Spleen (tissue), 11 donors: ENCODE measurements around the gene HPCAL4. TPM values are rescaled to one million over a fixed set of nuclear protein-coding genes. Genes with fewer than 3 reads are reported as not detected.

Source experiments
- DNase-seq: peaks from one replicate; pipeline ENCODE4 v3.0.0-alpha.2; 2020
- H3K27ac ChIP-seq, 8 donors: fragments of 200-600 bp; sonication (generic) in 7 of 8; 1 replicate in 4 of 8; 2 replicates in 4 of 8; pipeline versions ENCODE4 v1.5.0 to v1.8.0; 2016 to 2021; ENCODE audit warnings: inconsistent platforms in 4 of 8, mild to moderate bottlenecking in 4 of 8, moderate library complexity in 1 of 8
- H3K27me3 ChIP-seq, 7 donors: fragments of 200-600 bp; sonication (generic) in 6 of 7; replicated peaks in 1 of 7; 1 replicate in 4 of 7; 2 replicates in 3 of 7; pipeline versions ENCODE4 v1.5.0 to v1.8.0; 2016 to 2021; ENCODE audit warnings: inconsistent platforms in 3 of 7, mild to moderate bottlenecking in 1 of 7
- H3K36me3 ChIP-seq, 6 donors: fragments of 200-600 bp; sonication (generic) in 5 of 6; 1 replicate in 4 of 6; 2 replicates in 2 of 6; pipeline versions ENCODE4 v1.5.0 to v1.8.0; 2016 to 2021; ENCODE audit warnings: inconsistent platforms in 2 of 6
- H3K4me1 ChIP-seq, 6 donors: fragments of 200-600 bp; sonication (generic) in 5 of 6; 1 replicate in 3 of 6; 2 replicates in 3 of 6; pipeline versions ENCODE4 v1.5.0 to v1.8.0; 2016 to 2021; ENCODE audit warnings: inconsistent platforms in 3 of 6
- H3K4me3 ChIP-seq, 8 donors: fragments of 200-600 bp; sonication (generic) in 7 of 8; 1 replicate in 4 of 8; 2 replicates in 4 of 8; pipeline versions ENCODE4 v1.5.0 to v1.8.0; 2016 to 2021; ENCODE audit warnings: inconsistent platforms in 4 of 8, mild to moderate bottlenecking in 4 of 8, moderate library complexity in 2 of 8
- H3K9me3 ChIP-seq, 8 donors: fragments of 200-600 bp; sonication (generic) in 7 of 8; 1 replicate in 4 of 8; 2 replicates in 4 of 8; pipeline versions ENCODE4 v1.5.0 to v1.8.0; 2016 to 2021; ENCODE audit warnings: inconsistent platforms in 4 of 8
- POLR2A ChIP-seq, 3 donors: fragments of 450-650 bp; IDR thresholded peaks; one replicate each; pipeline ENCODE4 v1.5.1; 2017; ENCODE audit warnings: antibody characterized with exemption in 3 of 3, mild to moderate bottlenecking in 1 of 3
- POLR2AphosphoS5 ChIP-seq, 3 donors: sonication (generic); formaldehyde crosslinking; IDR thresholded peaks; one replicate each; pipeline ENCODE4 v1.5.1; 2017; ENCODE audit warnings: antibody characterized with exemption in 3 of 3
- WGBS, 5 donors: extraction: QIAGEN DNeasy Blood & Tissue Kit in 3 of 5; methylation state at CpG; one replicate each; pipeline versions ENCODE4 v1.1.5 to v1.1.7; 2013 to 2018; 5-methylcytosine and 5-hydroxymethylcytosine counted together
- intact Hi-C: fragments of 100-400 bp; cut with DNase I; formaldehyde crosslinking; loops from one replicate; pipeline ENCODE4 v1.15.0; 2023; ENCODE audit warnings: low total_unique reads
- polyA plus RNA-seq, 3 donors: library from polyadenylated mRNA; stranded (reverse); fragments of 200-250 nt; gene quantifications; one replicate each; pipeline ENCODE4 v1.2.1, GENCODE V29; 2013
- total RNA-seq, 7 donors: library from RNA; depleted of rRNA in 3 of 7; stranded (reverse); fragments of >200 nt in 3 of 7; fragmentation: NEBNext Ultra II Directional in 4 of 7; extraction: Animal tissue kit (Norgen Biotek cat#: 25700) in 4 of 7; gene quantifications; one replicate each; pipeline versions ENCODE4 v1.1.0 to v1.2.1, GENCODE V29; 2016 to 2021
- TF ChIP-seq, protein P1 (sequence below), 11 experiments: fragments of 200-600 bp in 7 of 11; fragments of 450-650 bp in 4 of 11; sonication (generic) in 4 of 11; IDR thresholded peaks in 8 of 11; conservative IDR thresholded peaks in 3 of 11; 1 replicate in 7 of 11; 2 replicates in 4 of 11; pipeline versions ENCODE4 v1.4.0 to v1.8.0; 2016 to 2021; ENCODE audit warnings: antibody characterized with exemption in 11 of 11, inconsistent platforms in 4 of 11, mild to moderate bottlenecking in 1 of 11
- donor health status: healthy with polysubstance abuse.
- donor health status: DM: no; HTN: no; CAD: no; lungs with moderate emphysema.
- donor health status: DM: no; HTN: no; CAD: no.
- donor health status: Bipolar disorder and iron deficiency.
- donor health status: healthy.
- donor health status: DM: no; HTN: no; CAD: no.
- donor health status: DM: yes; HTN: yes; CAD: no.

The HPCAL4 gene
- total and polyA plus RNA-seq, 10 donors = 0.10 to 0.70 (median 0.39) TPM

DNA sequence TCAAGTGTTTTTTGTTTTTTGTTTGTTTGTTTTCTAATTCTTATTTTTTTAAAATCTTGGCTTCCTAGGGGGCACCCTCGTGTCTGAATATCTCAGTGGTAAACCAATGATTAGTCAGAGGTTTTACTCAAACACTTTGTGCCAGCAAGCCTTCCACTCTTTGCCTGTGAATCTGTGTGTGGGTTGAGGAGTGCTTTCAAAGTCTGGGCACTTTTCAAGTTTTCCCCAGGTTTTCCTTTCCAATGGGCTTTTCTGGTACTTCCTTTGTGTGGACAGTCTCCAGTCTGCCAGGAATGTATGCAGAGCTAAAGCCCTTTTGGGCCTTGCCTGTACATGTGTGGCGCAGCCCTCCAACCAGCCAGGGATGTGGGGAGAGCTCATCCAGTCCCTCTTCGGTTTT, 37.8 kb upstream of the HPCAL4 start:
- intact Hi-C loops = no loop called here
- H3K9me3 ChIP-seq = no peaks in the 10 kb centered on the region
- no peak overlapping the region for H3K27ac ChIP-seq
- DNase-seq = no peak
- no peaks in the 10 kb centered on the region for H3K4me1 ChIP-seq
- H3K36me3 ChIP-seq = no peaks in the 10 kb centered on the region
- 59 to 74% (median 71%) methylated on average over 3 of the region's 3 CpGs for WGBS, 5 donors
- no peak overlapping the region for H3K4me3 ChIP-seq
- H3K27me3 ChIP-seq = peaks cover 0 to 88% (median 49%) of the 10 kb centered on the region in 7 donors
- TF ChIP-seq, protein P1, sequence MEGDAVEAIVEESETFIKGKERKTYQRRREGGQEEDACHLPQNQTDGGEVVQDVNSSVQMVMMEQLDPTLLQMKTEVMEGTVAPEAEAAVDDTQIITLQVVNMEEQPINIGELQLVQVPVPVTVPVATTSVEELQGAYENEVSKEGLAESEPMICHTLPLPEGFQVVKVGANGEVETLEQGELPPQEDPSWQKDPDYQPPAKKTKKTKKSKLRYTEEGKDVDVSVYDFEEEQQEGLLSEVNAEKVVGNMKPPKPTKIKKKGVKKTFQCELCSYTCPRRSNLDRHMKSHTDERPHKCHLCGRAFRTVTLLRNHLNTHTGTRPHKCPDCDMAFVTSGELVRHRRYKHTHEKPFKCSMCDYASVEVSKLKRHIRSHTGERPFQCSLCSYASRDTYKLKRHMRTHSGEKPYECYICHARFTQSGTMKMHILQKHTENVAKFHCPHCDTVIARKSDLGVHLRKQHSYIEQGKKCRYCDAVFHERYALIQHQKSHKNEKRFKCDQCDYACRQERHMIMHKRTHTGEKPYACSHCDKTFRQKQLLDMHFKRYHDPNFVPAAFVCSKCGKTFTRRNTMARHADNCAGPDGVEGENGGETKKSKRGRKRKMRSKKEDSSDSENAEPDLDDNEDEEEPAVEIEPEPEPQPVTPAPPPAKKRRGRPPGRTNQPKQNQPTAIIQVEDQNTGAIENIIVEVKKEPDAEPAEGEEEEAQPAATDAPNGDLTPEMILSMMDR (IDR thresholded peaks at IDR 0.05 in 8 of 11, conservative IDR thresholded peaks at IDR 0.05 in 3 of 11) = no peak
- TF ChIP-seq POLR2AphosphoS5 (IDR thresholded peaks at IDR 0.05) = no peak
- TF ChIP-seq POLR2A (IDR thresholded peaks at IDR 0.05) = no peak

DNA sequence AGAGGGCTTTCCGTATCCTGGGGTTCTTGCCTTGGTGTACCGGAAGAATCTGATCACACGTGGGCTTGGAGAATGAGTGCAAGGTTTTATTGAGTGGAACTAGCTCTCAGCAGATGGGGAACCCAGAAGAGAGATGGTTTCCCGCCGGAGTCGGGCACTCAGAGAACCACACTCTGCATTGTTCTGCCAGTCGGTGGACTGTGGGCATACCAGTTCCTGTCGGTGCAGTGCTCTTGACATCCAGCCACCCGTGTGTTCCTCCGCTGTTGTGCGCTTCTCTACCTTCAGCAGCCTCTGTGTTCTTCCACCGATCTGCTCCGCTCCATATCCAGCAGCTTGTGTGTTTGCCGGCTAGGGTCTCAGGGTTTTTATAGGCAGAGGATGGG, 36.7 kb upstream of the HPCAL4 start:
- Histone ChIP-seq H3K9me3 (no peaks in the 10 kb centered on the region), H3K27me3 (peaks cover 0 to 77% (median 40%) of the 10 kb centered on the region in 7 donors), H3K4me3 (no peak overlapping the region), H3K4me1 (no peaks in the 10 kb centered on the region), H3K27ac (no peak overlapping the region), H3K36me3 (no peaks in the 10 kb centered on the region)
- WGBS, 5 donors = 59 to 70% (median 62%) methylated on average over 12 to 14 of the region's 14 CpGs
- no peak for DNase-seq
- TF ChIP-seq POLR2AphosphoS5 (IDR thresholded peaks at IDR 0.05) = no peak
- TF ChIP-seq, protein P1 (IDR thresholded peaks at IDR 0.05 in 8 of 11, conservative IDR thresholded peaks at IDR 0.05 in 3 of 11) = no peak
- TF ChIP-seq POLR2A (IDR thresholded peaks at IDR 0.05) = no peak
- intact Hi-C loops = no loop called here

DNA sequence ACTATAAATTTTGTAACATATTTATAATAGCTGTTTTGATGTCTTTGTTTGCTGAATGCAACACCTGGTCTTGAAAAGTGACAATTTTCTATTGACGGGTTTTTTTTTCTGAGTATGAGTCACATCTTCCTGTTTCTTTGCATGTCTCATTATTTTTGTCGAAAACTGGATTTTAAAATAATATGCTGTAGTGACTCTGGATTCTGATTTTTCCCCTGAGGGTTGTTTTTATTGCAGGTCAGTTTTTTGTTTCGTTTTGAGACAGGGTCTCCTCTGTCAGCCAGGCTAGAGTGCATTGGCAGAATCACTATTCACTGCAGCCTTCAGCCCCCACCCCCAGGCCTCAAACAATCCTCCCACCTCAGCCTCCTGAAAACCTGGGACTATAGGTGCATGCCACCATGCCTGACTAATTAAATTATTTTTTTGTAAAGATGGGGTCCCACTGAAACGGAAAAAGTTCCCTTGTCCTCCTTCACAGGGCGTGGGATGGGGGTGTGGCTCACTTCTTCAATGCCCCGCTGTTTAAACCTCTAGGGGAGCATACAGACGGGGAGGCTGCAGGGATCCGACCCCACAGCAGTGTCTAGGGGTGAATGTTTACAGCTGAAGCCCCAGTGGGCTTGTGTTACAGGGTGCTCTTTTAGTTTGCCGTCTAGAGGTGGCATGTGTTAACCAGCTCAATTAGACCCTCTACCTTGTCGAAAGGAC, 36.1 kb upstream of the HPCAL4 start:
- H3K4me1 ChIP-seq = no peaks in the 10 kb centered on the region
- H3K27me3 ChIP-seq = peaks cover 0 to 71% (median 36%) of the 10 kb centered on the region in 7 donors
- H3K27ac ChIP-seq = no peak overlapping the region
- no peak for DNase-seq
- H3K9me3 ChIP-seq = no peaks in the 10 kb centered on the region
- no peaks in the 10 kb centered on the region for H3K36me3 ChIP-seq
- WGBS, 5 donors = 35 to 47% (median 40%) methylated on average over 10 of the region's 10 CpGs
- intact Hi-C loops = no loop called here
- H3K4me3 ChIP-seq = no peak overlapping the region
- TF ChIP-seq POLR2A (IDR thresholded peaks at IDR 0.05) = no peak
- no peak for TF ChIP-seq POLR2AphosphoS5 (IDR thresholded peaks at IDR 0.05)
- TF ChIP-seq, protein P1 (IDR thresholded peaks at IDR 0.05 in 8 of 11, conservative IDR thresholded peaks at IDR 0.05 in 3 of 11) = no peak

DNA sequence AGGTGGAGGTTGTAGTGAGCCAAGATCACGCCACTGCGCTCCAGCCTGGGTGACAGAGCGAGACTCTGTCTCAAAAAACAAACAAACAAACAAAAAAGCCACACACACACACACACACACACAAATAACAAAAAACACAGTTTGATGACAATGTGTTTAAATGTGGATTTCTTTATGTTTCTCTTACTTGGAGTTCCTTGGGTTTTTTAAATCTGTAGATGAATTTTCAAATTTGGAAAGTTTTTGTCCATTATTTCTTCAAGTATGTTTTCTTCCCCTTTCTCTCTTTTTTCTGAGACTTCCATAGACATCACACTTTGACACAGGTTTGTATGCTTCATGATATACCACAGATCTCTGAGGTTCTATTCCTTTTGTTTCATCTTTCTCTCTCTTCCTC, 35.4 kb upstream of the HPCAL4 start:
- H3K9me3 ChIP-seq = no peaks in the 10 kb centered on the region
- H3K4me3 ChIP-seq = no peak overlapping the region
- H3K36me3 ChIP-seq = no peaks in the 10 kb centered on the region
- no peaks in the 10 kb centered on the region for H3K4me1 ChIP-seq
- H3K27ac ChIP-seq = no peak overlapping the region
- WGBS, 5 donors = 69 to 87% (median 82%) methylated on average over 3 of the region's 3 CpGs
- no peak for TF ChIP-seq POLR2AphosphoS5 (IDR thresholded peaks at IDR 0.05)
- TF ChIP-seq, protein P1 (IDR thresholded peaks at IDR 0.05 in 8 of 11, conservative IDR thresholded peaks at IDR 0.05 in 3 of 11) = no peak
- no peak for TF ChIP-seq POLR2A (IDR thresholded peaks at IDR 0.05)
- intact Hi-C loops = no loop called here
- DNase-seq = no peak
- H3K27me3 ChIP-seq = peaks cover 0 to 65% (median 31%) of the 10 kb centered on the region in 7 donors
